ENCODE measurements around the gene DNAJC21.

- TF ChIP-seq, protein P1, sequence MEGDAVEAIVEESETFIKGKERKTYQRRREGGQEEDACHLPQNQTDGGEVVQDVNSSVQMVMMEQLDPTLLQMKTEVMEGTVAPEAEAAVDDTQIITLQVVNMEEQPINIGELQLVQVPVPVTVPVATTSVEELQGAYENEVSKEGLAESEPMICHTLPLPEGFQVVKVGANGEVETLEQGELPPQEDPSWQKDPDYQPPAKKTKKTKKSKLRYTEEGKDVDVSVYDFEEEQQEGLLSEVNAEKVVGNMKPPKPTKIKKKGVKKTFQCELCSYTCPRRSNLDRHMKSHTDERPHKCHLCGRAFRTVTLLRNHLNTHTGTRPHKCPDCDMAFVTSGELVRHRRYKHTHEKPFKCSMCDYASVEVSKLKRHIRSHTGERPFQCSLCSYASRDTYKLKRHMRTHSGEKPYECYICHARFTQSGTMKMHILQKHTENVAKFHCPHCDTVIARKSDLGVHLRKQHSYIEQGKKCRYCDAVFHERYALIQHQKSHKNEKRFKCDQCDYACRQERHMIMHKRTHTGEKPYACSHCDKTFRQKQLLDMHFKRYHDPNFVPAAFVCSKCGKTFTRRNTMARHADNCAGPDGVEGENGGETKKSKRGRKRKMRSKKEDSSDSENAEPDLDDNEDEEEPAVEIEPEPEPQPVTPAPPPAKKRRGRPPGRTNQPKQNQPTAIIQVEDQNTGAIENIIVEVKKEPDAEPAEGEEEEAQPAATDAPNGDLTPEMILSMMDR (IDR thresholded peaks at IDR 0.05) = no peak
- no peak for TF ChIP-seq ZFX (IDR thresholded peaks at IDR 0.05; ENCODE audit: borderline replicate concordance)
Measured at GRCh38 chr5:34915856-34916192, 13.5 kb upstream of the DNAJC21 start.
